ENCODE measurements around the gene CNN1.
"Not testable (repeated sequence)": the region's sequence is repeated elsewhere in the genome, so short reads cannot be mapped to it uniquely, and the experiment has no call there.

Gene CNN1

DNA sequence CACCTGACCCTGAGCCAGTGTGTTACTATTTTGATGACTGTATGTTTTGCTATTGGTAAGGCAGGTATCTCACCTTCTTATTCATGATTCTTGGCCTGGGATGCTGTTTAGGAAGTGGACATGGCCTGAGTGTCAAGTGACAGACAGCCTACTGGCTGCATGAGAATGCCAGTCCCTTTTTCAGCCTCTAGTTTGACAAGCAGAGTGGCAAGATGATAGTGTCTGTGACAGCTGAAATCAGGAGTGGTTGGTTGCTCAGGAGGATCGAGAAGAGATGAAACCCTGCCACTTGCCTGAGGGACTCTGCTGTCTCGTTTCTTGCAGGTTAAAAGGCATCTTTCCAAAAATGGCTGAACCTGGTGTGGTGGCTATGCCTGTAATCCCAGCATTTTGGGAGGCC lies 27.5 kb downstream of the CNN1 start:
- no peak for DNase-seq (ENCODE audit: low spot score)

- DNase-seq (ENCODE audit: low spot score), result no peak
Measured at GRCh38 chr19:11570039-11570462, 31.4 kb downstream of the CNN1 start.

DNA sequence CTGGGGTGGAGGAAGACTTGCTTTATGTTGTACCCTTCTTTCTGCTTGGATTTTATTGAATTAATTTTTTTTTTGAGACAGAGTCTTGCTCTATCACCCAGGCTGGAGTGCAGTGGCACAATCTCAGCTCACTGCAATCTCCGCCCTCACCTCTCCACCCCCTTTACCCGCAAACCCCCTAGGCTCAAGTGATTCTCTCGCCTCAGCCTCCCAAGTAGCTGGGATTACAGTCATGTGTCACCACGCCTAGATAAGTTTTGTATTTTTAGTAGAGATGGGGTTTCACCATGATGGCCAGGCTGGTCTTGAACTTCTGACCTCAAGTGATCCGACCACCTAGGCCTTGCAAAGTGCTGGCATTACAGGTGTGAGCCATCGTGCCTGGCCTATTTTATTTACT lies 34.7 kb downstream of the CNN1 start:
- DNase-seq (ENCODE audit: low spot score), result not testable (repeated sequence)

GRCh38 chr19:11573763-11574162 lies 35.1 kb downstream of the CNN1 start:
- not testable (repeated sequence) for DNase-seq (ENCODE audit: low spot score)

- DNase-seq (ENCODE audit: low spot score), result no peak
Measured at GRCh38 chr19:11574689-11575088, 36.0 kb downstream of the CNN1 start.

- no peak for DNase-seq (ENCODE audit: low spot score)
Measured at GRCh38 chr19:11576227-11576626, 37.6 kb downstream of the CNN1 start.

DNA sequence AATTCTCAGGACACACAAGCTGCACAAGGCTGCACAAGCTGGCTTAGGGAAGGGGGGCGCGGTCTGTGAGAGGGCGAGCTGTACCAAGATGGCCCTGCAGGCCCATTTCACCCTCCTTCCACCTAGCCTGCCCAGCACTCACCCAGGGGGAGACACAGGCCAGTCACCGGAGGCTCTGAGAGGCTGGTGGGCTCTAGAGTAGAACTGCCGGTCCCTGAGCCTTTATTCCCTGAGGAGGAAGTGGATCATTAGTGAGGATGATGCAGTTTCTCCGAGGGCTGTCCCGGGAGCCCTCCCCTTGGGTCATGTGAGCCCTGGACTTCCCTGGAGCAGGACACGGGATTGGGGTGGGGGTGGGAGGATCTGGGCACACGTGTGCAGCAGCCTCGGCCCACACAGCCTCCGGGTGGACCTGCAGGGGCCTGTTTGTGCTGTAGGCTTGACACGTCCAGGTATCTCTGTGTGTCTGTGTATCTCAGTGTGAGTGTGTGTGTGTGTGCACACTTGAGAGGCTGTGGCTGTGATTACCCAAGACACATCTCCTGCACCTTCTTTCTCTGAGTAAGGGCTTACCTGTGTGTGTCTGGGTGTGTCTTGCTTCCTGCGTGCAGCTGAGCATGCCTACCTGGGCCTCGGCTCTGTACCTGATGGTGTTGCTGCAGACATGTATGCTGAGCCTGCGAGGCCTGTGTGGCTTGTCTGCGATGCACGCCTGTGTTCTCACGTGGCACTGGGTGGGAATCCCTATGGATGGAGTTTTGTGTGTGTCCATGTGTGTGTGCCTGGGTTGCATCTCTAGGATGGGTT lies 39.0 kb downstream of the CNN1 start, which contains the start of gene ACP5:
ACP5 (minus strand) TSS at position 195 of the 807 bp plus-strand sequence. CDS start 328 bp downstream, outside the sequence.
- no peak for DNase-seq (ENCODE audit: low spot score)

GRCh38 chr19:11578258-11579142 lies 39.8 kb downstream of the CNN1 start:
- DNase-seq (ENCODE audit: low spot score), result no peak

DNA sequence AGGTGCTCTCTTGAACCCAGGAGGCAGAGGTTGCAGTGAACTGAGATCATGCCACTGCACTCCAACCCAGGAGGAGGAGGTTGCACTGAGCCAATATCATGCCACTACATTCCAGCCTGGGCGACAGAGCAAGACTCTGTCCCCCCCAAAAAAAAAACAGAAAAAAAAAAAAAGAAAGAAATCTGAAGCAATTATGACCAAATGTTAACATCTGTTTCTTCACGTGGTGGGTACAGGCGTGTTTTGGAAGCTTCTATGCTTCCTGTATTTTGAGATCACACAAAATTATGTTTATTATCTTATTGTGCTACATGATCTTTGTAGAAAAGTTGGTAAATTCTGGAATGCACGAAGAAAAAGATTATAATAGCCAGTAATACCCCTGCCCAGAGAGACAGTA lies 41.5 kb downstream of the CNN1 start:
- no peak for DNase-seq (ENCODE audit: low spot score)

DNA sequence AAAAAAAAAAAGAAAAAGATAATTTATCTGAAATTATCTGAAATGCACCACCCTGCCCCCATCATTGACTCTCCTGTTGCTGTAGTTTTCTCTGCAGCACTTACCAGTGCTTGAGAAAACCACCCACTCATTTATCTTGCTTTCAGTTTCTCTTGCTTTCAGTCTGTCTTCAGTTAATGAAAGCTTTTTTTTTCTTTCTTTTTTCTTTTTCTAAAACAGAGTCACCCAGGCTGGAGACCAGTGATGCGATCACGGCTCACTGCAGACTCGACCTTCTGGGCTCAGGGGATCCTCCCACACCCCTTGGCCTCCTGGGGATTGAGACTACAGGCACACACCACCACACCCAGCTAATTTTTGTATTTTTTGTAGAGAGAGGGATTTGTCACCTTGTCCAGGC lies 43.1 kb downstream of the CNN1 start:
- no peak for DNase-seq (ENCODE audit: low spot score)

GRCh38 chr19:11586331-11586730 lies 47.7 kb downstream of the CNN1 start:
- DNase-seq (ENCODE audit: low spot score), result no peak

GRCh38 chr19:11587302-11587974 lies 48.8 kb downstream of the CNN1 start:
- peak; percentile 55 for DNase-seq (ENCODE audit: low spot score)

GRCh38 chr19:11587975-11588631 lies 49.5 kb downstream of the CNN1 start:
- no peak for DNase-seq (ENCODE audit: low spot score)

DNA sequence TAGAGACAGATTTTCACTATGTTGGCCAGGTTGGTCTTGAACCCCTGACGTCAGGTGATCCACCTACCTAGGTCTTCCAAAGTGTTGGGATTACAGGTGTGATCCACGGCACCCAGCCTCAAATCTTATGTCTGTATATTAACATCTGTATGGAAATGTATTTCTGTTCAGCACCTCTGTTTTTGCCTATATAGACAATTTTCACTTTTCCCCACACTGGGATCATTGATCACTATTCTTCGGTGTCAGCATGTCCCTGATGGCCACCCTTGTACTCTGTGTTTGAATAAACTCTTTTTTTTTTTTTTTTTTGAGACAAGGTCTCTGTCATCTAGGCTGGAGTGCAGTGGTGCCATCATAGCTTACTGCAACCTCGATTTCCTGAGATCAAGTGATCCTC lies 55.4 kb downstream of the CNN1 start:
- no peak for DNase-seq (ENCODE audit: low spot score)

DNA sequence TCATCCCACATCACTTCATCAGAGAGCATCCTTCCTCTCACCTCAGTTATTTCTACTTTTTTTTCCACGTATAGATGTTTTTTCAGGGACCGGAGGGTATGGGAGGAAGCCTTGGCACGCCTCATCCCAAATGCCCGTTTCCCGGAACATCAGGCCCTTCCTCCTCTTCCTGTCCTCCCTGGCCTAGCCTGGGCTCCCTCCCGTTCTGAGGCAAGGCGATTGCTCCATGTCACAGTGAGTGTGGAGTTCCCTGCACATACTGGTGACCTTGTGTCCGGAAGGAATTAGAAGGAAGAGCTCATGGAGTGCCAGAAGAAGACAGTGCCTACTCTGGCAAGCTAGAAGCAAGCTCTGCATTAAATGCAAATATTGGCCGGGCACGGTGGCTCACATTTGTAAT lies 57.5 kb downstream of the CNN1 start:
- DNase-seq (ENCODE audit: low spot score), result no peak

- peak; percentile 95 for DNase-seq (ENCODE audit: low spot score)
Measured at GRCh38 chr19:11597202-11598102, 58.8 kb downstream of the CNN1 start, which contains the start of gene ZNF627. Gene ZNF627 (plus strand): TSS chr19:11597483. CDS start chr19:11597628, 145 bp downstream.

DNA sequence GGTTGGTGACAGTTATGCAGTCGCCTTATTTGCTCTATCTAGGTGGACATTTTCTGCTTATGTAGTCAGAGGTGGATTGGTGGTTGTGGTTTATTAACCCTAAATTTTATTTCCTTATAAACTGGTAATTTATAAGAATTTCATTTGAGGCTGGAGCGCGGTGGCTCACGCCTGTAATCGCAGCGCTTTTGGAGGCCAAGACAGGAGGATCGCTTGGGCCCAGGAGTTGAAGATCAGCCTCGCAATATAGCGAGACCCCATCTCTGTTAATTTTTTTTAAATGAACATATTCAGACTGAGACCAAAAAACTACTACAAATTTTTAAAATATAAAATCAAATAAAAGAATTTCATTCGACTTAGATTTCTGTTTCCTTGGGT lies 59.4 kb downstream of the CNN1 start:
- DNase-seq (ENCODE audit: low spot score), result no peak

- DNase-seq (ENCODE audit: low spot score), result no peak
Measured at GRCh38 chr19:11598746-11599145, 60.1 kb downstream of the CNN1 start.

DNA sequence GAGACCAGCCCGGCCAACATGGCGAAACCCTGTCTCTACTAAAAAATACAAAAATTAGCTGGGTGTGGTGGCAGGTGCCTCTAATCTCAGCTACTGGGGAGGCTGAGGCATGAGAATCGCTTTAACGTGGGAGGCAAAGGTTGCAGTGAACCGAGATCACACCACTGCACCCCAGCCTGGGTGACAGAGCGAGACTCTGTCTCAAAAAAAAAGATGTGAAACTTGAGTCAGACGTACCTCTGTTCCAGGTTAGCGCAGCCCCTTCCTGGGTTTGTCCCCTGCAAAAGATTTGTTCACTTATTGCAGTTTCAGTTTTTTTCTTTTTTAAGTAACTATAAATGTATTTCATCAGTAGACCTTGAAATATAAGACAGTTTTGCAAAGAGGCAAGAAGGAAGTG lies 61.1 kb downstream of the CNN1 start:
- not testable (repeated sequence) for DNase-seq (ENCODE audit: low spot score)

All from kidney capillary endothelial cell (primary cell).